Activated CD8-positive, alpha-beta memory T cell treated with anti-CD3 and anti-CD28 coated beads for 24 hours (primary cell): Measurements from ENCODE around the gene TRAF3.

Source experiments
- DNase-seq: peaks from one replicate; pipeline ENCODE4 v3.0.0-alpha.2; 2020

TRAF3 gene

DNA sequence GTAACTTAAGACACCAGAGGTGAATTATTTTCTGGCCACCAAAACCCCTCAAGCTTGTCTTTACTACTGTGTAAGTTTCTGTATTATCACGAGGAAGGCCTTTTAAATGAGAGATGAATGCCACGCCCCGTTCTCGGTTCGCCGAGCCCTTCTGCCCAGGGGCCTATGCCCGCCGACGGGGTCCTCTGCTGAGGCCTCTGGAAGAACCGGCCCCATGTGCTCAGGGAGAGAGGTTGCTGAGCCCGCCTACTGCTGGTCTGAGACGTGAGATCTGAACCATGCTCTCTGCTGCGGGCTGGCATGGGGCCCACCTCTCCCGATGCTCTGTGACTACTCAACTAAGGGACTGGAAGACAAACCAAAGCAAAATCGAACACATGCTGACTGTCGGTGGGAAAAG is 166.2 kb downstream of the TRAF3 start:
- DNase-seq: no peak

DNA sequence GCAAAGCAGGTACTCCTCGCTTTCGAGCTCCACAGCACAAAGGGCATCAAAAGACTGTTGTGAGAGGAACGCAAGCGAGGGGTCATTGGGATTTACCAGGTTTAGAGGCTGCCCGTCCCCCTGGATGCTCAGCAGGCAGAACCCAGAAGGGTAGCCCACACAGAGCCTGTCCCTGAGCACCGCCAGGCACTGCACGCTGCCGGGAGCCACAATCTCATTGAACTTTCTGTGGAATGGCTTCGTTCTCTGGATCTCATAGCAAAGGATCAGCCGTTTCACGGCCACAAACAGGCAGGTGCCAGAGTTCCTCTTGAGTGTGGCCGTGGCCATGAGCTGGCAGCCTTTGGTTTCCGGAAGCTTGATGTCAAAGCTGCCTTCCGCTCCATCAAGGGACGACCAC is 166.7 kb downstream of the TRAF3 start:
- no peak for DNase-seq

DNA sequence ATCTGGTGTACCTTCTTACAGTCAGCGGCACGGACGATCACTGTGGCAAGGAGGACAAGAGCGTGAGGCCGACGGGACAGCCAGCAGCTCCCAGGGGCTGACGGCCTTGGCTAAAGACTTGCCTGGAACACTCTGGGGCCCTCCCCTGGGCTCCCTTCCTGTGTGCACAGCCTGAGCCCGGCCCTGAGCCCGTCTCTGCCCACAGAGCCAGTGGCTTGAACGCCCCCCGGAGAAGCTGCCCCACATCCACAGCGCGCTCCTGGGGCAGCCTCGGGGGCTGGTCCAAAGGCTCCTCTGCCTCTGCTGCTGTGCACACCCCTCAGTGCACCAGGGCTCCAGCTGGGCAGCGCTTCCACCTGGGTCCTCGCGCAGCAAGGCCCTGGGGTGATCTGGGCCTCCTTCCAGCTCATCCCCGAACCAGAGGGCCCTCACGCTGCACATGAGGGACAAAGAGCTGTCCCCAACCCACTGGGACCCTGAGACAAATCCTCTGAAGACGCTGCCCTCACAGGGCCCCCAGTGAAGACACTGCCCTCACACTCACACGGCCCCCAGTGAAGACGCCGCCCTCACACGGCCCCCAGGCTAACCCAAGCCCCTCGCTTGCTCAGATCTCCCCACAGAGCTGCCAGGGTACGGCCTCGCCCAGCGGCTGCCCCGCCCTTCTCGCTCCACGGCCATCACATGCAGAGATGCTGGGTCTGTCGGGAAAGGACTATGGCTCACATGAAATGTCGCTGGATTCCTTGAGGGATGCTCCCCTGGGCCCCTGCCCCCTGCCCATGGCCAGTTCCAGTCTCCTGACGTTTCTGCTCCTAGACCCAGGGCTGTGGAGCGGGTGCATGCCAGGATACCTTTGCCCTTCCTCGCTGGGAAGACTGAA is 167.4 kb downstream of the TRAF3 start:
- DNase-seq: no peak

- no peak for DNase-seq
These were observed 168.3 kb downstream of the TRAF3 start for GRCh38 chr14:102945346-102946130.

GRCh38 chr14:102947321-102948103 is 170.3 kb downstream of the TRAF3 start:
- DNase-seq: no peak

DNA sequence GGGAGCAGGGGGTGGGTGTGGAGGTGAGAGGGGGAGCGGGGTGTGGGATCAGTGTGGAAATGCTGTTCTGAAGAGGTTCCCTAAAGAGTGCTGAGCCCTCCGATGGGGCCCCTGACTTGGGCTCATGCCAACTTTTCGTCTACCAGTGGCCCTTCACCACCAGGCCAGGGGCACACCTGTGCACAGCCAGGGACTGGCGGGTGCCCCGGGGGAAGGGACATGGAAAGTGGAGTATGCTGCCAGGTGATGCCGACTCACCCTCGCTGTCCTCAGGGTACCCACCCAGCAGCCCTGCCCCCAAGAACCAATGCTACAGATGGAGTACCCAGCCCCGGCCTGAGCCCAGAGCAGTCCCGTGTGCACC is 171.4 kb downstream of the TRAF3 start:
- no peak for DNase-seq

DNA sequence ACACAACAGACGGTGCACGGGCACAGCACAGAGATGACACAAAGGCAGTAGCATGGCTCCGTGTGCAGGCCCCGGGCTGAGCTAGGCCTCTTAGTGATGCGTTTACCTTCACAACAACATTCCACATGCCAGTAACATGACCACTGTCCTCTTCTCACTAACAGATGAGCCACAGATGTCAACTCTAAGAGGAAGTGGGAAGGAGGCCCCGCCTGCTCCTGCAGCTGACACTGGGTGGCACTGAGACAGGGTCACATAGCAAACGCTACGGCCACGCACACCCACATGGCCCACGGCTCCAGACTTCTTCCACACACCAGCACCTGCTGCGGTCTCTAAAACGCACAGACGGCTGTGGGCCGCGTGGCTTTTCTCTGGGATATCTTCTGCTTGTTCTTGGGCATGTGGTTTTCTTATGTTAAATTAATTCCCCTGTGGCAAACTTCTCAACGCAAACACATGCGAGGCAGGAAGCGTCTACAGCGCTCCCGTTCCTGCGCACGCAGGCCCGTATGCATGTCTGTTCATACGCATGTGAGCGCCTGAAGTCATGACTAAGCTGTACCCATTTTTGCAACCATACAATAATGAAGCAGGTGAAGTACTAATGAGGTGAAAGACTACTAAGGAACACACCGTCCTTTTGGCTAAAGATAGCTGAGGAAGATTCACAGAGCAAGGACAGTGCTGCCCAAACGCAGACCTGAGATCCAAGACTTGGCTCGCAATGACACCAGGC is 172.0 kb downstream of the TRAF3 start:
- peak; percentile 75 for DNase-seq

DNA sequence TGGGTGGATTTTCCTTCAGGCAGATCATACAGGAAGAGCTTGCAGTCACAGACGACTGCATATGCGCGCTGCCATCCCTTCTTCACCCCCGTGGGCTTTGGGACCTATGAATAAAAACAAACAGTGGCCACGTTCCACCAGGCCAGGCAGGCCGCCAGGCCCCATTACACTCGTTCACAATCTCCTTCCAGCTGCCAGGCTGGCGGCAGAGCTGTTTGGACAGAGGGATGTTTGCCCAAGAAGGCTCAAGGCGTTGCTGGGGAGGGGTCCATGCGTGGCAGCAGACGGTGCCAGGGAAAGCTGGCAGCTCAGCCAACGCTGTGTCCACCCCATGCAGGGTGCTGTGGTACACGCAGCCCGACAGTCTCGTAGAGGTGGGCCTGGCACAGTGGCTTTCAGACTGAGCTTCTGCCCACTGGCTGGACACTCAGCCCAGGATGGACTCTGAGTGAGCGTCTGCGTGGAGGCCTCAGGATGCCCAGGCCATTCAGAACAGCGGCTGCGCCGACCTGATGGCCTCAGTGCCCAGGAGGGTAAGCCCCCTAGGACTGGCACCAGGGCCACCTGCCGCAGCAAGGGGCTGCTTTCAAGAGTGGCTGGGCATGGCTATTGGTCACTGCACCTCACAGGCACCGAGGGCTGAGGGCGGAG is 172.7 kb downstream of the TRAF3 start:
- no peak for DNase-seq

DNA sequence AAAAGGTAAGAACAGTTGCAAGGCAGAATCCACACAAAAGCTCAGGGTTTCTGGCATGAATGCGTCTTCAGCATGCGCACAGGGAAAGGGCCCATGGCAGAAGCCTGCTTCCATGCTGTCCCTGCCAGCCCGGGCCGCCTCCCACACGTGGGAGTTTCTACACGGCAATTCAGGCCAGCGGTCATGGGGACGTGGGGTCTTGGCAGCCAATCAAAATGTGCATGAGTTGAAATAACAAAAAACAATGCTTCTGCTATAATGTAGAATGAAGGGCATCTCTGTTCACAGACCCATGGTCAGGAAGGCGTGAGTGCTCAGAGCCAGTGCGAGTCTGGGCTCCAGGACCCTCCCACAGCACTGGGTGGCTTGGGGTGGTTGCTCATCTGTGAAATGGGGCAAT is 173.8 kb downstream of the TRAF3 start:
- DNase-seq: no peak

DNA sequence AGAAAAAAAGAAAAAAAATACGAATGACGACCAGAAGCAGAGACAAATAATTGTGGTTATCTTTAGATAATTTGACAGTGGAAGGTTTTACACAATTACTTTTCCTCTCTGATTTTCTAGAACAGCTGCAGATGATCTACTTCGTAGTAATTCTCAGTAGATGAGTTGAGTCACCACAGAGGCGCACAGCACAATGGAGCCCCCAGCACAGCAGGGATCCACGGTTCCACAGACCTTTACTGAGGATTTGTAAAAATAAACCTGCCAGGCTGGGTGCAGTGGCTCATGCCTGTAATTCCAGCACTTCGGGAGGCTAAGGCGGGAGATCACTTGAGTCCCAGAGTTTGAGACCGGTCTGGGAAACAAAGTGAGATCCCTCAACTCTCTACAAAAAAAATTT is 174.6 kb downstream of the TRAF3 start:
- DNase-seq: no peak

GRCh38 chr14:102952276-102952675 is 175.0 kb downstream of the TRAF3 start:
- no peak for DNase-seq

- no peak for DNase-seq
These were observed 175.9 kb downstream of the TRAF3 start for GRCh38 chr14:102953100-102953499.

DNA sequence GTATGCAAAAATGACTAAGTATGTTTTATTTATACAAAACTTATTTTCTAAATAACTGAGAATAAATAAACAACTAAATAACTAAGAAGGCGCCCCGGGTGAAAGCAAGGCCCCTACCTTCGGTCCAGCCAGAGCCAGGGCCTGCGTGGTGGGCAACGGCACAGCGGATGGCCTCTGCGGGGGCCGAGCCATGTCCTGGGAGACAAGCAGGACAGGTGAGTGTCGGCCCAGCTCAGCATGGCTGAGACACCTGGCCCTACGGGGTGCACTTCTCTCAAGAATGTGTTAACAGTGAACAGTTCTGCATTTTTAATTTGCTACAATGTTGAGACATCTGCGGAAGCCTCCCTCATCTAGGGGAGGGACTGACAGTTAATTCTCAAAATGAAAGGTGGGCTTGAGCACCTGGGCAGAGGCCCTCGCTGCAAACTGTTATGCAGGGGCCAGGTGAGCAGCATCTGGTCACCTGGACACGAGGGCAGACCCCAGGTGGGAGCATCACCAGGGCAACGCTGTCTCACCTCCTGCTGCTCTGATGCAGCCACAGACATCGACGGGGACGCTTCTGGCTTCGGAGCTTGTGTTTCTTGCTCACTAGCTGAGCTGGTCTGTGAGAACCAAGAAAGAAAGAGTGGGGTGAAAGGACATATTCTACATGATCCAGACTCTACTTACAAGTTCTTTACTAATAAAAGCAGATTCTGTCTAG is 177.0 kb downstream of the TRAF3 start:
- no peak for DNase-seq

DNA sequence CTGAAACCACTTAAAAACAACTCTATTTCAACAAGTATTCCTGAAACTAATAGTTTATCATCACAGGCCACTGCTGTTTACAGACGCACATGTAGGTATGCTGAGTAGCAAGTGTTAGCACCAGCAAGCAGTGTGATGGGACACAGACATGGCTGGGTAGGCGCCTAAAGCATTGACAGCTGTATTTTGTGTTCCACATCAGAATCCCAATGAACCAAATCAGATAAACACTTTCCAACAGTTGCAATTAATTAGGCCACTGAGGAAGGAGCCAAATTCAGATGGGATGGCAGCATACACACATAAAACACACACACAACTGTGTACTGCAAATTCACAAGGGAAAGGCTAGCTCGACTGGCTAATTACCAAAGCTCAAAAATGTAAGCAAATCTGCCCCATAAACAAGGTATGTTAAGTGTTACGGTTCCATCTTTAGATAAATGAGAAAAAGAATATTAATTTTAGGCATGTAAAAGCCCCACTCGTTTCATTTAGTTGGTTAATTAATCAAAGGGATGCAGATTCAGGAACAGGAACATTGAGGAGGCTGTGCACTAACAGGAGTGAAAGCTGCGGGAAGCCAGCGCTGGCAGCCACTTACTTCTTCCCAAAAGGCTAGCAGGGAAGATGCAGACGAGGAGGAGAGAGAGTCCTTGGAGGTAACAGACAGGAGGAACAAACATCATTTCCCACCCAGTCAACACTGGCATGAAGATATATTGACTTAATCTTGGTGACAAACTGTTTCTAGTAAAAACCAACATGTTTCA is 178.6 kb downstream of the TRAF3 start:
- no peak for DNase-seq

DNA sequence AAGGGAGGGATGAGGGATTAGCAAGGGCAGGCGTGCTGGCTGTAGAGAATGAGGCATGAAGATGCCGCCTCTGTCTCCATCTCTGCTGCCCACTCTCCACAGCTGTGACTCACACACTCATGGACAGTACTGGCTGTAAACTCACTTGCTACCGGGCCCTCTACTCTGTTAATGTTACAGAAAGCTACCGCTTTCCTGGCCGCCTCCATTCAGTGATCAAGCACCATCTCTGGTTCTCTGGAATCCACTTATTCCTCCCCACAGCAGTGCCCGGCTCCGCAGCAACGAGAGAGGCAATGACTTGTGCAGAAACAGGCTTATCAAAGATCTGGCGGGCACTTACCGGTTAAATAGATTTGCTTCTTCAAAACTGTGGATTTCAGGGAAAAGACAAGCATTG is 180.0 kb downstream of the TRAF3 start:
- DNase-seq: no peak

GRCh38 chr14:102958461-102958860 is 181.2 kb downstream of the TRAF3 start:
- no peak for DNase-seq
